ENCODE measurements around the gene HSPG2.
"Not testable (repeated sequence)": the region's sequence is repeated elsewhere in the genome, so short reads cannot be mapped to it uniquely, and the experiment has no call there.

DNA sequence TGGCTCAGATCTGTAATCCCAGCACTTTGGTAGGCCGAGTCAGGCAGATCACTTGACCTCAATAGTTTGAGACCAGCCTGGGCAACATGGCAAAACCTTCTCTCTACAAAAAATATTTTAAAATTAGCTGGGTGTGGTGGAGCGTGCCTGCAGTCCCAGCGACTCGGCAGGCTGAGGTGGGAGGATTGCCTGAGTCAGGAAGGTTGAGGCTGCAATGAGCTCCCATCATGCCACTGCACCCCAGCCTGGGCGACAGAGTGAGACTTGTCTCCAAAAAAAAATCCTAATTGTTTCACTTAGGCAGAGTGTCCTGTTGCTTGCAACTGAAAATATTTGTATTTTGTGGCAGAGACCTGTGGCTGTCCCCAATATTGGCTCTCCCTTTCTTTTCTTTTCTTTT is 32.0 kb upstream of the HSPG2 start:
- TF ChIP-seq POLR2A (IDR thresholded peaks at IDR 0.05; ENCODE audit: low read length); GATA1 (IDR thresholded peaks at IDR 0.05; ENCODE audit: low read depth, low read length): not testable (repeated sequence)
